NCI-H82 treated with DMSO at 0.1 percent for 48 hours (cell line): ENCODE data around the gene EXD3.
"Not testable (repeated sequence)": the region's sequence is repeated elsewhere in the genome, so short reads cannot be mapped to it uniquely, and the experiment has no call there.

ENCODE experiments used
- DNase-seq: peaks from one replicate; lab custom pipeline; 2025; ENCODE audit not compliant: unreplicated experiment; lab: John Stamatoyannopoulos, UW

The EXD3 gene

DNA sequence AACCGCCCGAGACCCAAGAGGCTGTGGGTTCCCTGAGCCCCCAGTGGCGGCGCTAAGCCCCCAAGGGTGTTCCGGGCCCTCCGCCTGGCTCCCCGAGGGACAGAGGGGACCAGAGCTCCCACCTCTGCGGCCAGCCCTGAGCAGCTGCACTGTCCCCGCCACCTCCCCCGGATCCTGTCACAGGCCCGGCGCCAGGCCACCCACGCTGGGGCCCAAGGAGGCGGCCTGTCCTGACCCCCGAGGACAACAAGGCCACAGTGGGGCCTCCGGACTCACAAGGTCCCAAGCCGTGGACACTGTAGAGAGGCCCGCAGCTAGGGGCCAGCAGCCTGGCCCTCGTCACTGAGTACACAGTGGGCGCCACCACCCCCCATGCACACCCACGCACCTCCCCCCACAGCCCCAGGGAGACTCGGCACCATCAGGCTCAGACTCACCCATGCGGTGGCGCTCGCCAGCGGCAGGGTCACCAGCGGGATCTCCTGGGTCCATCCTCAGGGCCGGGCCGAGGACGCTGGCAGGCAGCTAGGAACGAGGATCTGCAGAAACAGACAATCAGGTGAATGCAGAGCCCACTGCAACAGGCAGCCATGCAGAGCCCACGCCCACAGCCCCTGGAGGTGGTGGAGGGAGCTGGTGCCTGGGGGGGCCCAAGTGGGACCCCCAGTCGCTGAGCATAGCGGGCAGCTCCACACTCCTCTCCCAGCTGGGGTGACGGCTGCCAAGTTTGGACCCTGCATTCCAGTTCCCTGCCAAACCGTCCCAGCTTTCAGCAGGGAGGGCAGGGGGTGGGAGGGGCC is 27.9 kb downstream of the EXD3 start:
- no peak for DNase-seq

GRCh38 chr9:137393176-137394150 is 29.5 kb downstream of the EXD3 start:
- no peak for DNase-seq

DNA sequence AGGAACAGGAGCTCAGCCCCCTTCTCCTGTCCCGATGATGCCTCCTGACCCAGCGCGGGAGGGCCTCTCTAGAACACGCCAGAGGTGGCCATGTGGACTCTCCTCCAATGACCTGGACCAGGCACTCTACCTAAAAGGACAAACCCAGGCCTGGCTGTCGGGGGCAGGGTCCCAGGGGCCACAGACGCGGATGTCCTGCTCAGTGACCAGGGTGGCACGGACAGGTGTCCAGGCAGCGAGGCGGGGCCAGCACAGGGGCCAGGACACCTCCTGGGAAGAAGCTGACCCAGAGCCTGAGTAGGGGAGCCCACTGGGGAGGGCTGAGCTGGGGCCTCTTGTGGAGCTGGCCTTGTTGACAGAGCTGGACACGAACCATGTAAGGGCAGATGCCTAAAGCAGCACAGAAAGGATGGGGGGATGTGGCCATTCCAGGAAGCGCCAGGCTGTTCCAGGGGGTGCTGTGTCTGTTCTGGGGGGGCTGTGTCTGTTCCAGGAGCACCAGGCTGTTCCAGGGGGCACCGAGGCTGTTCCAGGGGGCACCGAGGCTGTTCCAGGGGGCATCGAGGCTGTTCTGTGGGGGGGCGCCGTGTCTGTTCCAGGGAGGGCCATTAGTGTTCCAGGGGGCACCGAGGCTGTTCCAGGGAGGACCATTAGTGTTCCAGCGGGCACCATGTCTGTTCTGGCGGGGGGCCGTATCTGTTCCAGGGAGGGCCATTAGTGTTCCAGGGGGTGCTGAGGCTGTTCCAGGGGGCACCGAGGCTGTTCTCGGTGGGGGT is 30.5 kb downstream of the EXD3 start:
- DNase-seq = no peak

- DNase-seq = no peak
These were observed 31.6 kb downstream of the EXD3 start for GRCh38 chr9:137391411-137391754.

- no peak for DNase-seq
These were observed 32.2 kb downstream of the EXD3 start for GRCh38 chr9:137390553-137391410.

DNA sequence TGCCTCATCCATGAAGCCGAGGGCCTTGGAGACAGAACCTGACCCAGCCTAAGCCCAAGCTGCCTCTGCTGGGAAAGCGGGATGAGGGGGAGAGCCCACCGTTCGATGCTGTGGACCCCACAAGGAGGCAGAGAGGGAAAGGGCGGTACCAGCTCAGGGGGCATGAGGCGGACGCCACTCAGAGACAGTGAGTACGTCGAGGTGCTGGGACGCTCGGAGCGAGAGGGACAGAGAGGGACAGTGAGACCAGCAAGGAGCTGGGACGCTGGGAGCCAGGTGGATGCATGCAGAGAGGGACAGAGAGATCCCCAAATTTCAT is 33.6 kb downstream of the EXD3 start:
- DNase-seq = no peak

DNA sequence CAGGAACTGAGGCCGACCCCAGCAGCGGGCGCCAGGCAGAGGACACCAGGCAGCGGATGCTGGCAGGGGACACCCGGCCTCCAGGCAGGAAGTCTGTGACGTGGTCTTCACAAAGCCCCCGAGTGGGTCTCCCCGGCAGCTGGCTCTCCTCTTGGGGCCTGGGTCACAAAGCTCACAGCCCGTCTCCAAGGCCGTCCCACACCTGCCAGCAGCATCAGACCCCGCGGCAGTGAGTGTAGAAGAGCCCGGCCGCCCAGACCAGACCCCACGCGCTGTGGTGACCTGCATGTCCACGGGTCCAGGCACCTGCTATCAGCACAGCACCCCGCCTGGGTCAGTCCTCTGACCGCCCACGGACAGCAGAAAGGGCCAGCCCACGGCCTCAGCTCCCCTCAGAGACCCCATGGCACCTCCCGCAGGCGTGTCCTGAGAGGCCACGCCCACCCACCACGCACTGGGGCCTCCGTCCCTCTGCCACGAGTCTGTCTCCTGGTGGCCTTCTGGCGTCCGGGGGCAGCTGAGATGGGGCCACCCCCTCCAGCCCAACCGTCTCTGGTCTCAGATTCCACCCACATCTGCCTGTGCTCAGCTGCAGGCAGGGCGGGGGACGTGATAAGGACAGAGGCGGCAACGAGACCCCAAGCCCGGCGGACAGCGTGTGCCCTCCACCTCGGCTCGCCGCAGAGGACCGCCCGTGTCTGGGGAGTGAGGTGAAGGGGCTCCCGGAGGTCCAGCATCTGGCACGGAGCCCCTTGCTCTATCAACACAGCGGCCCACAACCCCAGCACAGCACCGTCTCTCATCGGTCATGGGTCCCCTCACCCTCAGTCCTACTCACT is 34.2 kb downstream of the EXD3 start:
- no peak for DNase-seq

GRCh38 chr9:137387891-137388560 is 34.9 kb downstream of the EXD3 start:
- DNase-seq = no peak

- no peak for DNase-seq
These were observed 35.7 kb downstream of the EXD3 start for GRCh38 chr9:137387114-137387890.

DNA sequence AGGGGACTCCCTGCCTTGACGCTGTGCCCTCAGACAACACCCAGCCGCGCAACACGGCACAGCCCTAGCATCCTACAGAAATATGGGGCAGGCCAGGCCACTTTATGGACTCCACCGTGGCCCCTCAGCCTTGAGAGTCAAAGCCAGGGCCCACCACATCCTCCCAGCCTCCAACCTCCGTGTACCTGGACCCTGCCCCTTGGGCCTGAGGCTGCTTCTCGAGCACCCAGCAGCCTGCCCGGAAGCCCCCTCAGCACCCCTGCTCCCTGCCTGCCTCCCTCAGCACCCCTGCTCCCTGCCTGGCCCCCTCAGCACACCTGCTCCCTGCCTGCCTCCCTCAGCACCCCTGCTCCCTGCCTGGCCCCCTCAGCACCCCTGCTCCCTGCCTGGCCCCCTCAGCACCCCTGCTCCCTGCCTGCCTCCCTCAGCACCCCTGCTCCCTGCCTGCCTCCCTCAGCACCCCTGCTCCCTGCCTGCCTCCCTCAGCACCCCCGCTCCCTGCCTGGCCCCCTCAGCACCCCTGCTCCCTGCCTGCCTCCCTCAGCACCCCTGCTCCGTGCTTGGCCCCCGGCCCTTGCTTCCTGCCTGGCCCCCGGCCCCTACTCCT is 36.4 kb downstream of the EXD3 start:
- DNase-seq = not testable (repeated sequence)

- DNase-seq = no peak
These were observed 37.8 kb downstream of the EXD3 start for GRCh38 chr9:137385061-137385655.

- DNase-seq = no peak
These were observed 38.9 kb downstream of the EXD3 start for GRCh38 chr9:137383784-137384756.

GRCh38 chr9:137383081-137383783 is 39.7 kb downstream of the EXD3 start:
- DNase-seq = no peak

DNA sequence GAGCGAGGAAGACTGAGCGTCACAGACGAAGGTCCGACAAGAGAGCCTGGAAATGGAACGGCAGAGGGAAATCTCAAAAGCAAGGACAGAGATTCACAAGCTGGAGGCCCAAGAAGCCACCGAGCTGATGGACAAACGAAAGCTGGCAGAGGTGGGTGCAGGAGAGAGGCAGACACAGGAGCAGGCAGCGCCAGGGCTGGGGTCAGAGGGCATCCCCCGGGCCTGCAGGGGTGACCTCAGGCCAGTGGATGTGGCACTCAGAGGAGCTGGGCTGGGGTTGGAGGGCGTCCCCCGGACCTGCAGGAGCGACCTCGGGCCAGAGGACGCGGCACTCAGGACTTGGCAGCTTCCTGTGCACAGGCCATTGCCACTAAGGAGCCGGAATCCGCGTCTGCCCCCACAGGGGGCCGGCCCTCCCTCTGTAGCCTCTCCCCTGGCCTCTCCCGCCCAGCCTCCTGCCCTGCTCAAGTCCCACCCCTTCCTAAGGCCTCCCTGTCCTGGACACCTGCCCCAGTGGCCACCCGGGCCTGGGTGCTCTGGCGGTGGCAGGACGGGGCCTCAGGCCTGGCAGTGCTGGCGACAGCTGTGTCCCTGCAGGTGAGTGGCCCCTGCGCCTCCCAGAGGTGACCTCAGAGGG is 40.4 kb downstream of the EXD3 start:
- DNase-seq = no peak
